GM21526 (cell line): ENCODE measurements around the gene SLFNL1.
A peak's percentile ranks its signal among the peaks of the same experiment; 100 is the strongest.

Source experiments
- ATAC-seq: cut with Tn5 transposase; IDR thresholded peaks from one replicate; pipeline ENCODE4 v1.9.1; 2021; ENCODE audit warnings: moderate library complexity; ENCODE audit not compliant: unreplicated experiment, low FRiP score

Gene SLFNL1

GRCh38 chr1:40987439-40988276 is 33.9 kb downstream of the SLFNL1 start:
- ATAC-seq = no peak

- no peak for ATAC-seq
Measured at GRCh38 chr1:40986956-40987355, 34.6 kb downstream of the SLFNL1 start.

GRCh38 chr1:40986328-40986783 is 35.2 kb downstream of the SLFNL1 start:
- ATAC-seq = no peak

- no peak for ATAC-seq
Measured at GRCh38 chr1:40985875-40986274, 35.6 kb downstream of the SLFNL1 start.

GRCh38 chr1:40985161-40985560 is 36.4 kb downstream of the SLFNL1 start:
- no peak for ATAC-seq

- ATAC-seq = no peak
Measured at GRCh38 chr1:40984531-40984930, 37.0 kb downstream of the SLFNL1 start.

- no peak for ATAC-seq
Measured at GRCh38 chr1:40984066-40984465, 37.5 kb downstream of the SLFNL1 start.

GRCh38 chr1:40983286-40983685 is 38.2 kb downstream of the SLFNL1 start:
- ATAC-seq = no peak

GRCh38 chr1:40982721-40983120 is 38.8 kb downstream of the SLFNL1 start:
- no peak for ATAC-seq

GRCh38 chr1:40981691-40982448 is 39.7 kb downstream of the SLFNL1 start:
- no peak for ATAC-seq

- ATAC-seq = peak; percentile 18
Measured at GRCh38 chr1:40980453-40981121, 40.9 kb downstream of the SLFNL1 start.

GRCh38 chr1:40980068-40980452 is 41.5 kb downstream of the SLFNL1 start:
- ATAC-seq = no peak

- peak; percentile 87 for ATAC-seq
Measured at GRCh38 chr1:40979241-40980067, 42.1 kb downstream of the SLFNL1 start, which contains the start of gene CTPS1. Gene CTPS1, plus strand, starts transcription at chr1:40979696. Its CDS starts 3,595 bp downstream, at chr1:40983291.

GRCh38 chr1:40978886-40979240 is 42.7 kb downstream of the SLFNL1 start:
- ATAC-seq = no peak

GRCh38 chr1:40977716-40978115 is 43.8 kb downstream of the SLFNL1 start:
- no peak for ATAC-seq

- no peak for ATAC-seq
Measured at GRCh38 chr1:40976952-40977690, 44.4 kb downstream of the SLFNL1 start.

- no peak for ATAC-seq
Measured at GRCh38 chr1:40974945-40975344, 46.6 kb downstream of the SLFNL1 start.

GRCh38 chr1:40973912-40974311 is 47.6 kb downstream of the SLFNL1 start:
- ATAC-seq = no peak

- no peak for ATAC-seq
Measured at GRCh38 chr1:40971966-40972365, 49.6 kb downstream of the SLFNL1 start.

GRCh38 chr1:40969445-40969844 is 52.1 kb downstream of the SLFNL1 start:
- no peak for ATAC-seq
